ENCODE measurements around the gene ENGASE. TPM values are rescaled to one million over a fixed set of nuclear protein-coding genes. Genes with fewer than 3 reads are reported as not detected.

Gene ENGASE
- total RNA-seq, 1 donor from 2014 or later, result 11.5 TPM

DNA sequence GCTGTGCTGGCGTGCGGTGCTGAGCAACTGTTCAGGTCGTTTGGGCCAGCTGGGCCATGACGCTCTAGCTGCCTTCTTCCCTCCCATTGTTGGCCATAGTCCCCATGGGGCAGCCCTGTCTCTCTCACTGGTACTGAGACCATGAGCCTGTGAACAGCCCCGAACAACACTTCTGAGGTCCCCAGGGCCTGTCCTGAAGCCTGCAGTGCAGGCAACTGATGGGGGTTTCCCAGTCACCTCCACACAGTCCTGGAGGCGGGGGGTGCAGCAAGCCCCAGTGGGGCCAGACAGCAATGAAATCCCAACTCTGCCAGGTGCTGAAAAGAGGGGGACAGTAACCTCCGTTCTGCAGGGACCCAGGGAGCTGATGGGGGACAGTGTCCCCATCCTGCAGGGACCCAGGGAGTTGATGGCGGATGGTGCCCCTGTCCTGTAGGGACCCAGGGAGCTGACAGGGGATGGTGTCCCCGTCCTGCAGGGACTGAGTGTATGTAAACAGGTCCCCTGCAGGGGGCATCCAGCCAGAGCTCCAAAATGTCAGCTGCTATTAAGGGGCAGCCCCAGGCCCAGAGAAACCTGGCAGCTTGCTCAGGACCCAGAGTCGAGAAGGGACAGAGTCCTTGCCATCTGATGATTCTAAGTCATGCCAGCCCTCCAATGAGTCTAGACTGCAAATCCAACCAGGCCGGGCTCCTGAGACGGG, 30.4 kb downstream of the ENGASE start:
- no peaks in the 10 kb centered on the region for H3K9me3 ChIP-seq (ENCODE audit: insufficient read depth, low read depth, low read length)
- DNase-seq (ENCODE audit: low read depth), result no peak
- H3K27ac ChIP-seq (ENCODE audit: low read depth, low read length), result no peak overlapping the region
- Mint-ChIP-seq H3K27ac (ENCODE audit: unreplicated experiment) (no peak overlapping the region), H3K4me1 (ENCODE audit: low read depth, unreplicated experiment) (no peaks in the 10 kb centered on the region), H3K9me3 (ENCODE audit: unreplicated experiment) (no peaks in the 10 kb centered on the region), H3K36me3 (ENCODE audit: low read depth, unreplicated experiment) (no peaks in the 10 kb centered on the region), H3K27me3 (ENCODE audit: low read depth, unreplicated experiment) (peaks cover 32% of the 10 kb centered on the region), H3K4me3 (ENCODE audit: unreplicated experiment) (no peak overlapping the region)
- no peak for TF ChIP-seq EZH2 (IDR thresholded peaks at IDR 0.05; ENCODE audit: insufficient read depth, low read length)
- TF ChIP-seq, protein P1, sequence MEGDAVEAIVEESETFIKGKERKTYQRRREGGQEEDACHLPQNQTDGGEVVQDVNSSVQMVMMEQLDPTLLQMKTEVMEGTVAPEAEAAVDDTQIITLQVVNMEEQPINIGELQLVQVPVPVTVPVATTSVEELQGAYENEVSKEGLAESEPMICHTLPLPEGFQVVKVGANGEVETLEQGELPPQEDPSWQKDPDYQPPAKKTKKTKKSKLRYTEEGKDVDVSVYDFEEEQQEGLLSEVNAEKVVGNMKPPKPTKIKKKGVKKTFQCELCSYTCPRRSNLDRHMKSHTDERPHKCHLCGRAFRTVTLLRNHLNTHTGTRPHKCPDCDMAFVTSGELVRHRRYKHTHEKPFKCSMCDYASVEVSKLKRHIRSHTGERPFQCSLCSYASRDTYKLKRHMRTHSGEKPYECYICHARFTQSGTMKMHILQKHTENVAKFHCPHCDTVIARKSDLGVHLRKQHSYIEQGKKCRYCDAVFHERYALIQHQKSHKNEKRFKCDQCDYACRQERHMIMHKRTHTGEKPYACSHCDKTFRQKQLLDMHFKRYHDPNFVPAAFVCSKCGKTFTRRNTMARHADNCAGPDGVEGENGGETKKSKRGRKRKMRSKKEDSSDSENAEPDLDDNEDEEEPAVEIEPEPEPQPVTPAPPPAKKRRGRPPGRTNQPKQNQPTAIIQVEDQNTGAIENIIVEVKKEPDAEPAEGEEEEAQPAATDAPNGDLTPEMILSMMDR (IDR thresholded peaks at IDR 0.05; ENCODE audit: insufficient read depth, low read depth, low read length), result no peak
- no peak overlapping the region for H3K4me3 ChIP-seq (ENCODE audit: insufficient read depth, low read depth, low read length)
- no peaks in the 10 kb centered on the region for H3K79me2 ChIP-seq (ENCODE audit: insufficient read depth, low read length)
- H3K4me2 ChIP-seq (ENCODE audit: low read length), result no peak overlapping the region
- H4K20me1 ChIP-seq (ENCODE audit: insufficient read depth, low read length), result no peaks in the 10 kb centered on the region
- no peaks in the 10 kb centered on the region for H3K36me3 ChIP-seq (ENCODE audit: insufficient read depth, low read length)
- no peaks in the 10 kb centered on the region for H3K4me1 ChIP-seq (ENCODE audit: insufficient read depth, low read length)
- H2AFZ ChIP-seq (ENCODE audit: low read depth, low read length), result no peak overlapping the region
- H3K9ac ChIP-seq (ENCODE audit: low read length), result no peak overlapping the region
- H3K27me3 ChIP-seq (ENCODE audit: insufficient read depth, low read length), result peaks cover 2% of the 10 kb centered on the region
- no peak for FAIRE-seq

DNA sequence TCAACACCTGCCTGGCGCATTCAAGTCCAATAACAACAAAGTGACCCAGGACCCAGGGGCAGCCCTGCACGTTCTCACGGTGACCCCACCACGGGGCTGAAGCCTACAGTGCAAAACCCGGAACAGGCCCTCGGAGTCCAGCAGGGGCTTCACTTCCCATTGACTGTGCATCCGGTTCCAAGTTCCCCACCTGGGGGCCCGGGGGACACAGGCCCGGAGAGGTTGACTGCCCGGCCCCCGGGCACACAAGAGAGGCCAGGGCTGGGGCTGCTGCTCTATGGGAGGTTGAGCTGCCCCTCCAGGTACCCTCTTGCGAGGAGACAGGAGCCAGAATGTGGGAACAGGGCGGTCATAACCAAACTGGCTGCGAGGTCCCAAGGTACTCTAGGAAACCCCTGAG, 31.3 kb downstream of the ENGASE start:
- no peak for FAIRE-seq
- no peaks in the 10 kb centered on the region for H3K27me3 ChIP-seq (ENCODE audit: insufficient read depth, low read length)
- no peak overlapping the region for H2AFZ ChIP-seq (ENCODE audit: low read depth, low read length)
- no peak overlapping the region for H3K27ac ChIP-seq (ENCODE audit: low read depth, low read length)
- H3K36me3 ChIP-seq (ENCODE audit: insufficient read depth, low read length), result no peaks in the 10 kb centered on the region
- H3K79me2 ChIP-seq (ENCODE audit: insufficient read depth, low read length), result no peaks in the 10 kb centered on the region
- H3K4me1 Mint-ChIP-seq (ENCODE audit: low read depth, unreplicated experiment), result no peaks in the 10 kb centered on the region
- H3K9me3 ChIP-seq (ENCODE audit: insufficient read depth, low read depth, low read length), result no peaks in the 10 kb centered on the region
- no peaks in the 10 kb centered on the region for H3K4me1 ChIP-seq (ENCODE audit: insufficient read depth, low read length)
- H3K27me3 Mint-ChIP-seq (ENCODE audit: low read depth, unreplicated experiment), result peaks cover 29% of the 10 kb centered on the region
- H3K4me2 ChIP-seq (ENCODE audit: low read length), result no peak overlapping the region
- no peak overlapping the region for H3K4me3 Mint-ChIP-seq (ENCODE audit: unreplicated experiment)
- no peaks in the 10 kb centered on the region for H4K20me1 ChIP-seq (ENCODE audit: insufficient read depth, low read length)
- no peak overlapping the region for H3K9ac ChIP-seq (ENCODE audit: low read length)
- no peak overlapping the region for H3K27ac Mint-ChIP-seq (ENCODE audit: unreplicated experiment)
- H3K4me3 ChIP-seq (ENCODE audit: insufficient read depth, low read depth, low read length), result no peak overlapping the region
- no peak for DNase-seq (ENCODE audit: low read depth)
- no peaks in the 10 kb centered on the region for H3K36me3 Mint-ChIP-seq (ENCODE audit: low read depth, unreplicated experiment)
- H3K9me3 Mint-ChIP-seq (ENCODE audit: unreplicated experiment), result no peaks in the 10 kb centered on the region
- TF ChIP-seq, protein P1 (IDR thresholded peaks at IDR 0.05; ENCODE audit: insufficient read depth, low read depth, low read length), result no peak
- no peak for TF ChIP-seq EZH2 (IDR thresholded peaks at IDR 0.05; ENCODE audit: insufficient read depth, low read length)

DNA sequence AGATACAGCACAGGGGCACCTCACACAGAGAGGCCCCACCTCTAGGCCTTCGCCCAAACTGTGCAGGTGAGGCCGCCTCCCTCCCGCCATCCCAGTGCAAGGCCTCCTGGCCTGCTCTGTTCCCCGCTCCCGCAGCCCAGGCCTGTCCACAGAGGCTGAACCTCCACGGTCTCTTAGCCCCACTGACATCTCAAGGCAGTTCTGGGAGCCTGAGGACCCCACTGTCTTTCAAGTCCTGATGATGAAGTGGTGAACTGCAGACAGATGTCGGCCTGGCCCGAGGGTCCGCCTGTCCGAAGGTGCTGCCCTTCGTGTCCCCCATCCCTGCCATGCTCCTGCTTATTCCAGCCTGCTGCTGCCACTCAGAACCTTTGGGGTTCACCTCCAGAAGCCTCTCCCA, 32.3 kb downstream of the ENGASE start:
- H3K27ac Mint-ChIP-seq (ENCODE audit: unreplicated experiment), result no peak overlapping the region
- Histone ChIP-seq H3K4me3 (ENCODE audit: insufficient read depth, low read depth, low read length) (no peak overlapping the region), H3K9me3 (ENCODE audit: insufficient read depth, low read depth, low read length) (no peaks in the 10 kb centered on the region), H3K9ac (ENCODE audit: low read length) (no peak overlapping the region), H3K4me2 (ENCODE audit: low read length) (no peak overlapping the region), H3K4me1 (ENCODE audit: insufficient read depth, low read length) (no peaks in the 10 kb centered on the region), H3K27ac (ENCODE audit: low read depth, low read length) (no peak overlapping the region), H4K20me1 (ENCODE audit: insufficient read depth, low read length) (no peaks in the 10 kb centered on the region), H3K79me2 (ENCODE audit: insufficient read depth, low read length) (no peaks in the 10 kb centered on the region), H2AFZ (ENCODE audit: low read depth, low read length) (no peak overlapping the region), H3K36me3 (ENCODE audit: insufficient read depth, low read length) (no peaks in the 10 kb centered on the region), H3K27me3 (ENCODE audit: insufficient read depth, low read length) (no peaks in the 10 kb centered on the region)
- peaks cover 33% of the 10 kb centered on the region for H3K27me3 Mint-ChIP-seq (ENCODE audit: low read depth, unreplicated experiment)
- no peak overlapping the region for H3K4me3 Mint-ChIP-seq (ENCODE audit: unreplicated experiment)
- H3K36me3 Mint-ChIP-seq (ENCODE audit: low read depth, unreplicated experiment), result no peaks in the 10 kb centered on the region
- TF ChIP-seq EZH2 (IDR thresholded peaks at IDR 0.05; ENCODE audit: insufficient read depth, low read length), result no peak
- TF ChIP-seq, protein P1 (IDR thresholded peaks at IDR 0.05; ENCODE audit: insufficient read depth, low read depth, low read length), result no peak
- no peak for FAIRE-seq
- H3K9me3 Mint-ChIP-seq (ENCODE audit: unreplicated experiment), result no peaks in the 10 kb centered on the region
- no peaks in the 10 kb centered on the region for H3K4me1 Mint-ChIP-seq (ENCODE audit: low read depth, unreplicated experiment)
- no peak for DNase-seq (ENCODE audit: low read depth)
